ENCODE results near the gene RAB37. TPM values are rescaled to one million over a fixed set of nuclear protein-coding genes. Genes with fewer than 3 reads are reported as not detected.

The RAB37 gene
- polyA plus RNA-seq, 1 experiment = 0.12 TPM

- ChIA-PET POLR2A (no interaction called here), CTCF (interaction anchor here (0.7 to 1.3 kb wide), 3 partner anchors 14 to 86 kb away, joined by 3 read pairs; no protein-coding TSS in a partner anchor)
- H3K36me3 ChIP-seq (ENCODE audit: control insufficient read depth, insufficient read depth, low read length) = peaks cover 11% of the 10 kb centered on the region
- DNase-seq (ENCODE audit: low read depth) = no peak
- no peak overlapping the region for H3K4me3 ChIP-seq (ENCODE audit: low read depth, low read length)
- TF ChIP-seq CTCF (IDR thresholded peaks at IDR 0.05; ENCODE audit: insufficient read depth, low read depth, low read length) = no peak
- no peaks in the 10 kb centered on the region for H3K27me3 ChIP-seq (ENCODE audit: control insufficient read depth, insufficient read depth, low read length)
Measured at GRCh38 chr17:74777901-74778515, 41.0 kb downstream of the RAB37 start.

- H3K4me3 ChIP-seq (ENCODE audit: low read depth, low read length) = no peak overlapping the region
- H3K36me3 ChIP-seq (ENCODE audit: control insufficient read depth, insufficient read depth, low read length) = peaks cover 6% of the 10 kb centered on the region; the same call in 1 of the 2 replicates
- ChIA-PET CTCF (interaction anchor here (0.7 to 2.3 kb wide), 6 partner anchors 8 to 64 kb away, joined by 3 to 6 read pairs (median 4); no protein-coding TSS in a partner anchor), POLR2A (no interaction called here)
- TF ChIP-seq CTCF (IDR thresholded peaks at IDR 0.05; ENCODE audit: insufficient read depth, low read depth, low read length) = no peak
- DNase-seq (ENCODE audit: low read depth) = no peak
- H3K27me3 ChIP-seq (ENCODE audit: control insufficient read depth, insufficient read depth, low read length) = no peaks in the 10 kb centered on the region
Measured at GRCh38 chr17:74778960-74779359, 41.9 kb downstream of the RAB37 start.

DNA sequence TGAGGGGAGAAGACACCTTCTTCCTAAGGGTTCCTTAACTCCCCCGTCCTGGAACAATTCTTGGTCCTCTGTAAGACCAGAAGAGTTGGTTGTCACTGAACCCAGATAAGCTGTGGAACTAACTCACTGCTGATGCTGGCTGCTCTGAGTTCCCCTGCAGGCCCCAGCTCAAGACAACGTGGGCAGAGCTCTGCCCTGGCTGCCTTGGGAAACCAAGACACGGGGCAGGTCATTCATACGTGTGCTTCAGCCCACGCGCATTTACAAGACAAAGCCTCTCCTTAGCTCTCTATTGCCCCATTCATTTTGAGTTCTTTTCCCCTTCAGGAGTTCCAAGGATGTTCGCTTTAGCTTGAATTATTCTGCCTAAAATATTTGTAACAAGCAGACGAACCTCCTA, 42.4 kb downstream of the RAB37 start:
- ChIA-PET CTCF (interaction anchor here (0.9 to 2.3 kb wide), 8 partner anchors 9 to 83 kb away, joined by 3 to 6 read pairs (median 4); no protein-coding TSS in a partner anchor), POLR2A (no interaction called here)
- no peak for TF ChIP-seq CTCF (IDR thresholded peaks at IDR 0.05; ENCODE audit: insufficient read depth, low read depth, low read length)
- H3K27me3 ChIP-seq (ENCODE audit: control insufficient read depth, insufficient read depth, low read length) = no peaks in the 10 kb centered on the region
- H3K4me3 ChIP-seq (ENCODE audit: low read depth, low read length) = no peak overlapping the region
- peaks cover 6% of the 10 kb centered on the region; the same call in 1 of the 2 replicates for H3K36me3 ChIP-seq (ENCODE audit: control insufficient read depth, insufficient read depth, low read length)
- no peak for DNase-seq (ENCODE audit: low read depth)

GRCh38 chr17:74779948-74780400, 42.9 kb downstream of the RAB37 start:
- H3K27me3 ChIP-seq (ENCODE audit: control insufficient read depth, insufficient read depth, low read length) = no peaks in the 10 kb centered on the region
- ChIA-PET POLR2A (no interaction called here), CTCF (interaction anchor here (0.9 to 2.3 kb wide), 6 partner anchors 11 to 83 kb away, joined by 3 to 6 read pairs (median 4); no protein-coding TSS in a partner anchor)
- no peak for DNase-seq (ENCODE audit: low read depth)
- no peak overlapping the region for H3K4me3 ChIP-seq (ENCODE audit: low read depth, low read length)
- H3K36me3 ChIP-seq (ENCODE audit: control insufficient read depth, insufficient read depth, low read length) = peaks cover 6% of the 10 kb centered on the region; the same call in 1 of the 2 replicates
- TF ChIP-seq CTCF (IDR thresholded peaks at IDR 0.05; ENCODE audit: insufficient read depth, low read depth, low read length) = no peak

- peak; percentile 22; the same call in 1 of the 2 replicates for TF ChIP-seq CTCF (IDR thresholded peaks at IDR 0.05; ENCODE audit: insufficient read depth, low read depth, low read length)
- peaks cover 8% of the 10 kb centered on the region for H3K36me3 ChIP-seq (ENCODE audit: control insufficient read depth, insufficient read depth, low read length)
- no peak overlapping the region for H3K4me3 ChIP-seq (ENCODE audit: low read depth, low read length)
- ChIA-PET POLR2A (no interaction called here), CTCF (interaction anchor here (1.0 to 2.3 kb wide), 5 partner anchors 10 to 82 kb away, joined by 3 to 6 read pairs (median 5); no protein-coding TSS in a partner anchor)
- no peak for DNase-seq (ENCODE audit: low read depth)
- no peaks in the 10 kb centered on the region for H3K27me3 ChIP-seq (ENCODE audit: control insufficient read depth, insufficient read depth, low read length)
Measured at GRCh38 chr17:74780443-74781238, 43.6 kb downstream of the RAB37 start.
